Hepatocyte (in vitro differentiated cells): Measurements from ENCODE around the gene NIN.

ENCODE experiments used
- CTCF ChIP-seq: fragments of 200-600 bp; sonication (generic); IDR thresholded peaks from 2 replicates; pipeline ENCODE4 v1.5.1; 2016; ENCODE audit warnings: antibody characterized with exemption, mild to moderate bottlenecking; ENCODE audit not compliant: poor library complexity
- EZH2phosphoT487 ChIP-seq: fragments of 200-600 bp; sonication (generic); IDR thresholded peaks from one replicate; pipeline ENCODE4 v1.6.1; 2018; ENCODE audit warnings: antibody characterized with exemption, mild to moderate bottlenecking, low read depth, moderate library complexity; ENCODE audit not compliant: unreplicated experiment, severe bottlenecking

- TF ChIP-seq CTCF (no peak), EZH2phosphoT487 (no peak)
These were observed 85.4 kb downstream of the NIN start for GRCh38 chr14:50745401-50746058.
